Aorta (tissue), 5 donors: ENCODE data around the gene GPR84. TPM values are rescaled to one million over a fixed set of nuclear protein-coding genes. Genes with fewer than 3 reads are reported as not detected.

Experiments used
- ATAC-seq: fragments of 200-7000 bp; cut with Tn5 transposase; one replicate; pipeline ENCODE4 v1.9.1; 2022; ENCODE audit warnings: moderate library complexity; ENCODE audit not compliant: low FRiP score
- DNase-seq, 2 donors: peaks; one replicate each; pipeline ENCODE4 v3.0.0-alpha.2; 2020
- H3K27ac ChIP-seq, 2 donors: one replicate each; pipeline ENCODE4 v1.5.1; 2013; ENCODE audit warnings: low read length in 2 of 2, mild to moderate bottlenecking in 2 of 2, moderate library complexity in 2 of 2, control low read depth in 1 of 2, inconsistent platforms in 1 of 2, low read depth in 1 of 2
- H3K27me3 ChIP-seq, 2 donors: one replicate each; pipeline ENCODE4 v1.6.1; 2013; ENCODE audit warnings: control low read depth in 1 of 2, low read length in 1 of 2, mild to moderate bottlenecking in 1 of 2, moderate library complexity in 1 of 2; ENCODE audit not compliant: insufficient read depth in 2 of 2, control insufficient read depth in 1 of 2
- H3K36me3 ChIP-seq, 2 donors: one replicate each; pipeline ENCODE4 v1.6.1; 2013; ENCODE audit warnings: control low read depth in 1 of 2, low read length in 1 of 2, mild to moderate bottlenecking in 1 of 2; ENCODE audit not compliant: insufficient read depth in 2 of 2, control insufficient read depth in 1 of 2
- H3K4me1 ChIP-seq, 2 donors: one replicate each; pipeline ENCODE4 v1.6.1; 2013; ENCODE audit warnings: low read length in 2 of 2, control low read depth in 1 of 2, mild to moderate bottlenecking in 1 of 2, moderate library complexity in 1 of 2; ENCODE audit not compliant: insufficient read depth in 2 of 2, control insufficient read depth in 1 of 2
- H3K4me3 ChIP-seq, 2 donors: one replicate each; pipeline ENCODE4 v1.5.1; 2013; ENCODE audit warnings: low read length in 2 of 2, control low read depth in 1 of 2, mild to moderate bottlenecking in 1 of 2
- H3K9me3 ChIP-seq: one replicate; pipeline ENCODE4 v1.6.1; 2013; ENCODE audit warnings: mild to moderate bottlenecking, low read length; ENCODE audit not compliant: control insufficient read depth
- WGBS, 2 donors: extraction: QIAGEN DNeasy Blood & Tissue Kit; methylation state at CpG; one replicate each; pipeline ENCODE4 v1.1.7; 2013; 5-methylcytosine and 5-hydroxymethylcytosine counted together
- intact Hi-C, 2 donors: fragments of 100-400 bp; cut with DNase I; formaldehyde crosslinking; loops; one replicate each; pipeline versions ENCODE4 v1.14.2 to v1.15.0; 2022
- polyA plus RNA-seq, 2 donors: library from polyadenylated mRNA; stranded (reverse); fragments of 200-250 nt; gene quantifications; one replicate each; pipeline ENCODE4 v1.2.3, GENCODE V29; 2013
- total RNA-seq, 2 donors: library from RNA; stranded (reverse); fragmentation: NEBNext Ultra II Directional; extraction: Animal tissue kit (Norgen Biotek cat#: 25700); gene quantifications; one replicate each; pipeline ENCODE4 v1.2.1, GENCODE V29; 2021
- donor health status: healthy with polysubstance abuse.
- donor health status: Bipolar disorder and iron deficiency.
- donor health status: DM: no; HTN: no; CAD: no.
- donor health status: DM: no; HTN: no; CAD: no.
- donor health status: DM: yes; HTN: yes; CAD: no.

GPR84 gene
- total and polyA plus RNA-seq, 4 donors = 0.38 to 1.9 (median 1.9) TPM; not detected in 1

DNA sequence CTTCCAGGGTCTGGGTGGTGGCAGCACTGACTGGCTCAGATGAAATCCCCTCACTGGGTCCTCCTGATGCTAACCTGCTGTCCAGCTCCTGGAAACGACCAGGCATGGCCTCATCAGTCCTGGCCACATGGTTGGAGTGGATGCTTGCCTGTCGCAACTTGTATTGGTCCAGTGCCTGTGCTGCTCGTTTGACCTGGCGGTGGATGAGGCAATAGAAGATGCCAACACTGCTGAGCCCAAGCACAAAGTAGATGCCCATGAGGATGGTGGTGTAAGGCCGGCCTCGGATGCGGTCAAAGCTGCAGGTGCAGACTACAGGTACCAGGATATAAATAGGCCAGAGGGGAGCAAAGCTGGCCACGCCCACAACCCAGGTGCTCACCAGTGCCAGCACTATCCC lies 1.2 kb downstream of the GPR84 start:
- ATAC-seq (no peak), DNase-seq (peak in 1 of 2 donors; percentile 49)
- Histone ChIP-seq H3K4me1 (no peaks in the 10 kb centered on the region), H3K9me3 (no peaks in the 10 kb centered on the region), H3K27ac (no peak overlapping the region), H3K27me3 (no peaks in the 10 kb centered on the region), H3K4me3 (no peak overlapping the region), H3K36me3 (no peaks in the 10 kb centered on the region)
- 80 to 82% methylated on average over 8 of the region's 8 CpGs for WGBS, 2 donors
- intact Hi-C loops = loop anchor here (5.0 to 10.0 kb wide), 2 partner anchors 66 to 108 kb away; no protein-coding TSS in a partner anchor

DNA sequence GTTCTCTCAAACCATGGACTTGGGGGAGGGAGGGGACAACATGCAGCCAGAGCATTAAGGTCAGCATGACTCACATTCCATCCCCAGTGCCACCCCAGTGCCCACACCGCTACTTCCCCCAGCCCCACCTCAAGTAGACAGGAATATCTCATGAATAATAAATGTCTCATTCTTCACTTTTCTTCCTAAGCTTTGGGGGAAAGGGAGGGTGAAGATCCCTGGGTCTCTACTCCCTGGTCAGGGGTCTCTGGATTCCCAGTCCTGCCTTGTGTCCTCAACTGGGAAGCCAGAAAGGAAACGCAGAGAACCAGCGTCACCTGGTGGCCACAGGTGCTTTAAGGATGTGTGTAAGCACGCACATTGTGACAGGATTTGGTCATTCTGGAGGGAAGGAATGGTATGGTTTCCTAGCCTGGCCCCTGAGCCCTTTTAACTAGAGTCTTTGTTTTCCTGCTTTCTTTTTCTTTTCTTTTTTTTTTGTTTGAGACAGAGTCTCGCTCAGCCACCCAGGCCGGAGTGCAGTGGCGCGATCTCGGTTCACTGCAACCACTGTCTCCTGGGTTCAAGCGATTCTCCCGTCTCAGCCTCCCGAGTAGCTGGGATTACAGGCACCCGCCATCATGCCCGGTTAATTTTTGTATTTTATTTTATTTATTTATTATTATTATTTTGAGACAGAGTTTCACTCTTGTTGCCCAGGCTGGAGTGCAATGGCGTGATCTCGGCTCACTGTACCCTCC lies 3.4 kb downstream of the GPR84 start:
- no peaks in the 10 kb centered on the region for H3K4me1 ChIP-seq
- no peak overlapping the region for H3K27ac ChIP-seq
- WGBS, 2 donors = 51 to 53% methylated on average over 16 of the region's 16 CpGs
- DNase-seq (peak; percentile 82 to 89), ATAC-seq (peak; percentile 57)
- H3K4me3 ChIP-seq = no peak overlapping the region
- no peaks in the 10 kb centered on the region for H3K9me3 ChIP-seq
- no peaks in the 10 kb centered on the region for H3K36me3 ChIP-seq
- intact Hi-C loops = loop anchor here (2.0 to 10.0 kb wide), 3 partner anchors 64 to 140 kb away; no protein-coding TSS in a partner anchor
- H3K27me3 ChIP-seq = no peaks in the 10 kb centered on the region

DNA sequence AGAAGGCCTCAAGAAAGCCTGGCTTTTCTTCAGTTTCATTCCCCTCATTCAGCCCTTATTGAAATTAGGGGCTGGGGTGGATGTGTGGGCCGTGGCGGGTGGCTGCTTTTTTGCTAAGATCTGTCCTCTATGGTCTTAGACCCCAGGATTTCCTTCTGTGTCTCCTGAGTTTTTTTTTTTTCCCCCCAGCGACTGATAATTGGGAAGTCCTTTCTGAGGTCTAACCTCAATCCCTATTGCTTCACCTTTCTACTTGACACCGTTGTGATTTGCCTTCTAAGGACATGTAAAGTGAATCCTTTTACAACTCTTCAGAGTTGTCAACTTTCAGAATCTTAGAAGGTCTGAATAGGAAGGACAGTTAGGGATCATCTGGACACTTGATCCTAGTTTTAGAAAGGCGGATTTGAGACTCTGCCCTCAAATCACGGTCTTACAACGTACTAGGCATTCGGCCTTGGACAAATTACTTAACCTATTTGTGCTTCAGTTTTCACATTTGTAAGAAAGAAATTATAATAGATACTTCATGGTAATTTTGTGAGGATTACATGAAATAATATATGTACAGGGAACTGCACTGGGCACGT lies 4.4 kb downstream of the GPR84 start:
- whole genome bisulfite sequencing, 2 donors = 41 to 47% methylated on average over 9 of the region's 9 CpGs
- intact Hi-C loops = loop anchor here (2.0 to 10.0 kb wide), 5 partner anchors 23 to 143 kb away; no protein-coding TSS in a partner anchor
- peak overlapping the region; percentile 9 to 75 for H3K27ac ChIP-seq
- peak overlapping the region; percentile 4 to 40 for H3K4me3 ChIP-seq
- H3K27me3 ChIP-seq = no peaks in the 10 kb centered on the region
- no peaks in the 10 kb centered on the region for H3K9me3 ChIP-seq
- no peak for ATAC-seq
- no peaks in the 10 kb centered on the region for H3K36me3 ChIP-seq
- H3K4me1 ChIP-seq = no peaks in the 10 kb centered on the region
- DNase-seq = no peak

DNA sequence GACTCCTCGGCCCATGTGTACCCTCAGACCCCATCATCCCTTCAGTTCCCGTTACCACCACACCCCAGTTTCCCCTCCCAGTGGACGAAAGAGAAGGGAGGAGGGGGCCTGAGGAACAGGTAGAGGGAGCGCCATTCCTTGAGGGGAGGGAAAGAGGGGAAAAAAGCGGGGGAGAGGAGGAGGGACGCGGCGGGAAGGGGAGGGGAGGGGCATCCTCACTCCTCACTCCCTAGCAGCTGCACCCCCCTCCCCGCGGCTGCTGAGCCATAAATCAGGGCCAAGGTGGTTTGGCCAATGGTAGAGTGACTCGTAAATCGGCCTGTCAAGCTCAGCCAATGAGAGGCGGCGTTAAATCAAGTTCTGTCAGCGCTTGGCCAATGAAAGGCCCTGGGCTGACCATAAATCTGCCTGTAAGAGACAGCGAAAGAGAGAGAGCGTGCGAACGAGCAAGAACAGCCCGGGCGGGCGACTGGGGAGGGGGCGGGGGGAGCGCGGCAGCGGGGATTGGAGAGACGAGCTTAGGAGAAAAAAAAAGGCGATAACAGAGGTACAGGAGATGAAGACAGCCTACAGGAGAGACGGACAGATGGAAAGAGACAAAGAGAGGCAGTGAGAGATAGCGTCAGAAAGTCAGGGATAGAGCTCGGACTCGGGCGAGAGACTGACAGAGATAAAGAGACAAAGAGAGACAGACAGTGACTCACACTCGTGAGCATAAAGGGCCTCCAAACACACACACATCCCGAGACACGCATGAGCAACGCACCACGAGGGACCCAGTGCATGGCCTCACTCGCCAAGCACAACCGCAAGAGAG lies 5.1 kb downstream of the GPR84 start:
- WGBS, 2 donors = 1% methylated on average over 39 to 40 of the region's 40 CpGs
- peak; percentile 95 for ATAC-seq

DNA sequence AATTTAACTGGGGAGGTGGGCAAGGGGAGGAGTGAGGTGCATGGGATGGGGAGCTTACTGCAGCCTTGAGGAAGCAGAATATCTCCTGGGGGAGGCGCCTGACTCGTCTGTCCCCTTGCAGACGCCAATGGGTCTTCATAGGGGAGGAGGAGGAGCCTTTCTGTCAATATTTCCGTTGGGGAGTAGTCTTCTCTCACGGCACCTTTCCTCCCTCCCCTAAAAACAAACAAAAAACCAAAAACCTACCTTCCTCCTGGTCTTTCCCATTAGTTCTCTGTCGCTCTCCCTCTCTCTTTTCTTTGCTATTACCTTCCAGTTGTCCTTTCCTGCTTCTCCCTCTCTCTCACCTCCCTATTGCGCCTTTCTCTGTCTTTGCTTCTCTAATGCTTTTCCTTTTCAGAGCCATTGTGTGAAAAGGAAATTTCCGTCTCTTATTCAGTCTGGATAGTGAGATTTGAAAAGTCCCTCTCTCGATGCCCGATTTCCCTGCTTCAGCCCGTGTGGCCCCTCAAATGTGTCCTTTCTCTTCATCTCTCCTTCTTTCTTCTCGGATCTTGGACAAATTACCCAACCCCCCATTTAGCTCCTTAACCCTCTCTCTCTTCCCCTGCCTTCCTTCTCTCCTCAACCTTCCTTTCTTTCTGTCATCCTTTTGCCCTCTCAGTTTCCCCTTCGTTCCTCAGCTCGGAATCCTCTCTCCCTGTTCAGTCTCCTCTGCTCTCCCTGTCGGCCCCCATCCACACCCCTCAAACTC lies 5.9 kb downstream of the GPR84 start:
- intact Hi-C loops = loop anchor here (2.0 to 5.0 kb wide), 2 partner anchors 22 to 141 kb away; no protein-coding TSS in a partner anchor
- no peaks in the 10 kb centered on the region for H3K4me1 ChIP-seq
- DNase-seq = no peak
- H3K9me3 ChIP-seq = no peaks in the 10 kb centered on the region
- no peaks in the 10 kb centered on the region for H3K27me3 ChIP-seq
- peak overlapping the region in 1 of 2 donors; percentile 43 for H3K27ac ChIP-seq
- peak overlapping the region; percentile 15 to 31 for H3K4me3 ChIP-seq
- WGBS, 2 donors = 3 to 6% methylated on average over 15 of the region's 15 CpGs
- no peaks in the 10 kb centered on the region for H3K36me3 ChIP-seq
- ATAC-seq = no peak

More for the DNA sequence above, 5.1 kb downstream of the GPR84 start:
- Histone ChIP-seq H3K27ac (peak overlapping the region; percentile 9 to 75), H3K4me1 (no peaks in the 10 kb centered on the region), H3K4me3 (peak overlapping the region; percentile 31 to 40), H3K9me3 (no peaks in the 10 kb centered on the region), H3K36me3 (no peaks in the 10 kb centered on the region), H3K27me3 (no peaks in the 10 kb centered on the region)
- intact Hi-C loops = loop anchor here (2.0 to 5.0 kb wide), 2 partner anchors 22 to 142 kb away; no protein-coding TSS in a partner anchor
- peak; percentile 96 to 97 for DNase-seq

DNA sequence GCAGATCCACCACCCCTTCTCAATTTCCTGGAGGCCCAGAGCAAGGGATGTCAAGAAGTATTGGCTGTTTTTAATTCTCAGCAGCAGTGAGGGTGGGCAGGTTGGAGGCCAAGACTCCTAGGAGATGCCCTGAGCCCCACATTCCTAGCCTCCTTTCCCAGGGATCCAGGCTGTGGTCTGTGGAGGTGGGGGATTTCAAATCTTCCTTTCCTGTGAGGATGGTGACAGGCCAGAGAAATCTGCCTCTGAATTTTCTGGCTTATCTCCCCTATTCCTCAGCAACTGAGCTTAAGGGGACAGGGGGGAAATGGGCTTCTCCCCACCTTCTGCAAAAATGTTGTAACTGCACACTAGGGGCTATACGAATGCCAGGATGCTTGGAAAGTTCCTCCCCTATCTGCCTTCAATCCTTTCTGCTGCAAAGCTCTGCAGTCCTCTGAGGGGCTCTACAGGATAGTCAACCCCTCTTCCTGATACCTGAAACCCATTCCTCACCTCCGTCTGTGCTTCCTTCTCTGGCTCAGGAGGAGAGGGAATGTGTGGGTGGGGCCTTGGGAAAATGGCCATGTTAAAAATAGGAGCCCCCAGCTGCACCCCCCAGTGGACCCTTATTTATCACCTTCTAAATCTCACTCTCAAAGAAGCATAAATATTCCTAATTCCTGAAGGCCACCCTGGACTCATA lies 6.6 kb downstream of the GPR84 start:
- Histone ChIP-seq H3K4me1 (no peaks in the 10 kb centered on the region), H3K9me3 (no peaks in the 10 kb centered on the region), H3K27ac (no peak overlapping the region), H3K36me3 (no peaks in the 10 kb centered on the region), H3K27me3 (no peaks in the 10 kb centered on the region), H3K4me3 (no peak overlapping the region)
- intact Hi-C loops = loop anchor here (2.0 to 5.0 kb wide), 2 partner anchors 21 to 140 kb away; no protein-coding TSS in a partner anchor
- no peak for ATAC-seq
- 37 to 45% methylated on average over 2 of the region's 2 CpGs for WGBS, 2 donors
- no peak for DNase-seq

DNA sequence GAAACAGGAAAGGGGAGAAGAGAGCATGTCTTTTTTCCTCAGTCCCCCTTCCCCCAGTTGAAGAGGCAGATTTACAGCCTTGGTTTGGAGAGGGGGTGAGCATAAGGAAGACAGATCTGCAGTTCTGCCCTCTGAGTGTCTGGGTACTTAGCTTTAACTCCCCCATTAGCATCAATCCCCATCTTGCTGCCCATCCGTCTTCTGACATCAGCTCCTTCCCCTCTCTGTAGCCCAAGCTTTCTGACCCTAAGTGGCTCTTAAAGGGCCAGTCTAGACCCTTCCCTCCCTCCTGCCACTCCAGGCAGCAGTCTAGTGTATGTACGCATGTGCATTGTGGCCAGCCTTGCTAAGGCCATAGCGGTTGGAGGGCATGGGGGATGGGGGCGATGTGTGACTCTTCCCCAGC lies 7.3 kb downstream of the GPR84 start:
- 74 to 80% methylated on average over 4 of the region's 4 CpGs for WGBS, 2 donors
- Histone ChIP-seq H3K4me1 (no peaks in the 10 kb centered on the region), H3K36me3 (no peaks in the 10 kb centered on the region), H3K27me3 (no peaks in the 10 kb centered on the region), H3K4me3 (no peak overlapping the region), H3K27ac (no peak overlapping the region), H3K9me3 (no peaks in the 10 kb centered on the region)
- no peak for DNase-seq
- no peak for ATAC-seq
- intact Hi-C loops = loop anchor here in 1 of 2 donors (5.0 kb wide), 1 partner anchor 140 kb away; no protein-coding TSS in a partner anchor
